ENCODE data around the gene SRA1.

GRCh38 chr5:140560227-140560626, 3.0 kb upstream of the SRA1 start:
- TF ChIP-seq CTCF (IDR thresholded peaks at IDR 0.05 in 4 of 5, conservative IDR thresholded peaks at IDR 0.05 in 1 of 5): no peak
- no peak for TF ChIP-seq POLR2A (IDR thresholded peaks at IDR 0.05)
